H1 (cell line): Measurements from ENCODE around the gene BLOC1S4. TPM values are rescaled to one million over a fixed set of nuclear protein-coding genes. Genes with fewer than 3 reads are reported as not detected.

ENCODE experiments used
- CTCF ChIA-PET: fragments of 300-600 bp; sonication (Branson Sonifier 250); formaldehyde crosslinking; loops from one replicate; lab custom pipeline; 2021; ENCODE audit not compliant: partially characterized antibody; lab: Charles Lee
- POLR2A ChIA-PET: fragments of 300-600 bp; sonication (Branson Sonifier 250); formaldehyde crosslinking; loops from one replicate; lab custom pipeline; 2021; ENCODE audit warnings: inconsistent platforms; ENCODE audit not compliant: partially characterized antibody; lab: Charles Lee
- DNase-seq, 2 experiments: peaks; one replicate each; pipeline versions ENCODE4 v3.0.0 to v3.0.0-alpha.2; 2010 to 2022; ENCODE audit warnings: low spot score in 2 of 2, low read depth in 1 of 2, mixed read lengths in 1 of 2
- FAIRE-seq: peaks from 2 replicates; lab custom pipeline; 2011; peaks lifted over from hg19 to GRCh38; lab: Jason Lieb, UNC
- H2AFZ ChIP-seq: 2 replicates; pipeline ENCODE4 v1.8.1; 2012; ENCODE audit warnings: low read length, inconsistent platforms
- H2AK5ac ChIP-seq: 2 replicates; pipeline ENCODE4 v1.6.1; 2013; ENCODE audit warnings: low read depth, low read length
- H2BK120ac ChIP-seq: replicated peaks from 2 replicates; pipeline ENCODE3; 2013; ENCODE audit warnings: low read depth, low read length, inconsistent platforms
- H2BK12ac ChIP-seq: 2 replicates; pipeline ENCODE4 v1.6.1; 2013; ENCODE audit warnings: low read depth, low read length
- H2BK15ac ChIP-seq: 2 replicates; pipeline ENCODE4 v1.6.1; 2013; ENCODE audit warnings: low read length
- H2BK20ac ChIP-seq: 2 replicates; pipeline ENCODE4 v1.6.1; 2013; ENCODE audit warnings: low read length
- H2BK5ac ChIP-seq: 2 replicates; pipeline ENCODE4 v1.6.1; 2013; ENCODE audit warnings: low read depth, low read length
- H3K14ac ChIP-seq: 2 replicates; pipeline ENCODE4 v1.6.1; 2013; ENCODE audit warnings: inconsistent platforms; ENCODE audit not compliant: insufficient read length
- H3K18ac ChIP-seq: 2 replicates; pipeline ENCODE4 v1.6.1; 2013; ENCODE audit warnings: low read length; ENCODE audit errors: extremely low read depth
- H3K23ac ChIP-seq: 2 replicates; pipeline ENCODE4 v1.6.1; 2013; ENCODE audit warnings: inconsistent platforms; ENCODE audit not compliant: insufficient read length
- H3K23me2 ChIP-seq: 2 replicates; pipeline ENCODE4 v1.6.1; 2013; ENCODE audit warnings: low read depth, low read length
- H3K27ac ChIP-seq: 2 replicates; pipeline ENCODE4 v1.6.1; 2011; ENCODE audit warnings: low read depth, low read length, inconsistent platforms
- H3K27me3 ChIP-seq, 4 experiments: replicated peaks in 1 of 4; 1 replicate in 1 of 4; 2 replicates in 3 of 4; pipeline versions ENCODE4 v1.6.1 to v1.8.1; 2011 to 2013; ENCODE audit warnings: low read length in 3 of 4, mild to moderate bottlenecking in 3 of 4, inconsistent platforms in 2 of 4, mixed read lengths in 2 of 4, moderate library complexity in 1 of 4; ENCODE audit not compliant: control insufficient read depth in 3 of 4, insufficient read depth in 3 of 4; ENCODE audit errors: extremely low read depth in 1 of 4
- H3K36me3 ChIP-seq, 4 experiments: 2 replicates each; pipeline versions ENCODE4 v1.6.1 to v1.8.1; 2011 to 2013; ENCODE audit warnings: mild to moderate bottlenecking in 4 of 4, low read length in 3 of 4, moderate library complexity in 2 of 4, control low read depth in 1 of 4, inconsistent platforms in 1 of 4; ENCODE audit not compliant: insufficient read depth in 4 of 4, control insufficient read depth in 2 of 4
- H3K4ac ChIP-seq: replicated peaks from 2 replicates; pipeline ENCODE3; 2013; ENCODE audit warnings: low read length, low read depth, mixed read lengths, inconsistent platforms; ENCODE audit not compliant: insufficient read length
- H3K4me1 ChIP-seq, 4 experiments: replicated peaks in 1 of 4; 1 replicate in 1 of 4; 2 replicates in 3 of 4; pipeline versions ENCODE4 v1.6.1 to v1.8.1; 2011 to 2013; ENCODE audit warnings: low read length in 3 of 4, inconsistent platforms in 2 of 4, mixed read lengths in 1 of 4; ENCODE audit not compliant: insufficient read depth in 4 of 4, control insufficient read depth in 3 of 4
- H3K4me2 ChIP-seq, 2 experiments: 2 replicates each; pipeline versions ENCODE4 v1.6.1 to v1.8.1; 2011 to 2013; ENCODE audit warnings: low read depth in 2 of 2, low read length in 2 of 2, control low read depth in 1 of 2, inconsistent platforms in 1 of 2, mild to moderate bottlenecking in 1 of 2; ENCODE audit not compliant: insufficient read depth in 1 of 2
- H3K4me3 ChIP-seq, 4 experiments: fragments of 200-600, 300-600 bp in 1 of 4; sonication (generic), shearing (Covaris generic), sonication (Bioruptor Twin) in 1 of 4; 2 replicates each; pipeline versions ENCODE4 v1.5.1 to v1.8.1; 2011 to 2016; ENCODE audit warnings: low read length in 4 of 4, low read depth in 3 of 4, control low read depth in 2 of 4, inconsistent platforms in 2 of 4, mild to moderate bottlenecking in 2 of 4, mixed read lengths in 1 of 4, moderate library complexity in 1 of 4; ENCODE audit not compliant: insufficient read depth in 2 of 4; ENCODE audit errors: extremely low read depth in 1 of 4
- H3K56ac ChIP-seq: replicated peaks from 2 replicates; pipeline ENCODE3; 2013; ENCODE audit warnings: low read depth, mild to moderate bottlenecking, mixed read lengths, low read length, inconsistent platforms; ENCODE audit not compliant: insufficient read length
- H3K79me1 ChIP-seq: 2 replicates; pipeline ENCODE4 v1.6.1; 2013; ENCODE audit warnings: low read depth, low read length, control low read depth
- H3K79me2 ChIP-seq, 2 experiments: 2 replicates each; pipeline versions ENCODE4 v1.6.1 to v1.8.1; 2012 to 2013; ENCODE audit warnings: low read length in 2 of 2, mild to moderate bottlenecking in 2 of 2, inconsistent platforms in 1 of 2; ENCODE audit not compliant: insufficient read depth in 2 of 2, control insufficient read depth in 1 of 2
- H3K9ac ChIP-seq, 4 experiments: replicated peaks in 1 of 4; 1 replicate in 1 of 4; 2 replicates in 3 of 4; pipeline versions ENCODE4 v1.6.1 to v1.8.1; 2011 to 2013; ENCODE audit warnings: low read depth in 3 of 4, low read length in 3 of 4, control low read depth in 2 of 4, mild to moderate bottlenecking in 2 of 4, moderate library complexity in 2 of 4, inconsistent platforms in 1 of 4; ENCODE audit errors: extremely low read depth in 1 of 4
- H3K9me3 ChIP-seq, 2 experiments: 2 replicates each; pipeline versions ENCODE4 v1.6.1 to v1.8.1; 2012 to 2013; ENCODE audit warnings: mild to moderate bottlenecking in 2 of 2, moderate library complexity in 2 of 2, control low read depth in 1 of 2, inconsistent platforms in 1 of 2, low read depth in 1 of 2, low read length in 1 of 2, mixed read lengths in 1 of 2; ENCODE audit not compliant: insufficient read depth in 2 of 2
- H4K20me1 ChIP-seq, 2 experiments: replicated peaks in 1 of 2; 2 replicates each; pipeline versions ENCODE3 to v1.8.1; 2011 to 2013; ENCODE audit warnings: inconsistent platforms in 2 of 2, low read length in 2 of 2, mild to moderate bottlenecking in 1 of 2; ENCODE audit not compliant: insufficient read depth in 2 of 2, control insufficient read depth in 1 of 2
- H4K5ac ChIP-seq: 2 replicates; pipeline ENCODE4 v1.6.1; 2013; ENCODE audit warnings: low read length, low read depth, mixed read lengths, inconsistent platforms; ENCODE audit not compliant: insufficient read length
- H4K8ac ChIP-seq: 2 replicates; pipeline ENCODE4 v1.8.0; 2013; ENCODE audit warnings: mild to moderate bottlenecking, moderate library complexity, low read length, inconsistent platforms; ENCODE audit not compliant: insufficient read depth; ENCODE audit errors: extremely low read depth
- H4K91ac ChIP-seq: replicated peaks from 2 replicates; pipeline ENCODE3; 2013; ENCODE audit warnings: low read length, mixed read lengths, inconsistent platforms; ENCODE audit not compliant: insufficient read length
- ASH2L ChIP-seq: fragments of 200-600, 300-600 bp; sonication (generic); IDR thresholded peaks from one replicate; pipeline ENCODE4 v1.7.1; 2017; ENCODE audit warnings: low read length
- CBX8 ChIP-seq: fragments of 300-800, 300-1000 bp; sonication (generic); IDR thresholded peaks from 2 replicates; pipeline ENCODE4 v1.7.1; 2016; ENCODE audit warnings: low read depth, low read length, borderline replicate concordance
- EZH2 ChIP-seq: fragments of 200-600 bp; sonication (generic); IDR thresholded peaks from 2 replicates; pipeline ENCODE4 v1.7.1; 2012; ENCODE audit warnings: low read depth, mild to moderate bottlenecking, moderate library complexity, low read length, inconsistent platforms; ENCODE audit not compliant: severe bottlenecking
- MAFK ChIP-seq: IDR thresholded peaks from 2 replicates; pipeline ENCODE4 v1.6.1; 2012; ENCODE audit warnings: low read depth, mild to moderate bottlenecking, improper control_type of control experiment, low read length
- PHF8 ChIP-seq: fragments of 200-600 bp; sonication (generic); conservative IDR thresholded peaks from 2 replicates; pipeline ENCODE4 v1.7.1; 2012; ENCODE audit warnings: low read depth, mild to moderate bottlenecking, inconsistent platforms, low read length, moderate library complexity
- POU5F1 ChIP-seq: IDR thresholded peaks from 2 replicates; pipeline ENCODE4 v1.6.1; 2011; ENCODE audit warnings: low read depth, mild to moderate bottlenecking, low read length, moderate library complexity
- RNF2 ChIP-seq: fragments of 200-900, 300-1000 bp; sonication (generic); IDR thresholded peaks from 2 replicates; pipeline ENCODE4 v1.7.1; 2016; ENCODE audit warnings: borderline replicate concordance, low read depth, mild to moderate bottlenecking, antibody characterized with exemption, low read length; ENCODE audit not compliant: poor library complexity, severe bottlenecking; ENCODE audit errors: missing control alignments
- TAF7 ChIP-seq: optimal IDR thresholded peaks from 2 replicates; pipeline ENCODE3; 2011; ENCODE audit warnings: low read depth, mild to moderate bottlenecking, inconsistent platforms, low read length, moderate library complexity, borderline replicate concordance
- WGBS, 2 experiments: shearing (Covaris generic) in 1 of 2; methylation state at CpG; one replicate each; pipeline versions ENCODE4 v1.1.6 to v1.1.7; 2013 to 2015; ENCODE audit warnings: low lambda C conversion rate in 2 of 2, mixed read lengths in 2 of 2, inconsistent platforms in 1 of 2, low coverage in 1 of 2, missing lambda C conversion rate in 1 of 2; ENCODE audit not compliant: insufficient replicate concordance in 2 of 2, insufficient coverage in 1 of 2, insufficient read length in 1 of 2; ENCODE audit errors: extremely low coverage in 1 of 2, missing lambda C conversion rate in 1 of 2; 5-methylcytosine and 5-hydroxymethylcytosine counted together
- polyA plus RNA-seq, 7 experiments: library from polyadenylated mRNA; depleted of rRNA in 3 of 7; stranded (reverse) in 5 of 7; unstranded in 2 of 7; fragments of >200 nt in 5 of 7; fragments of 200-250 nt in 2 of 7; gene quantifications; 1 replicate in 5 of 7; 2 replicates in 1 of 7; 4 replicates in 1 of 7; pipeline versions ENCODE4 v1.2.1 to v1.2.3, GENCODE V29; 2011 to 2013; ENCODE audit warnings: missing spikeins in 2 of 7, mixed read lengths in 2 of 7
- total RNA-seq: library from RNA; stranded (reverse); fragmentation: NEBNext Ultra II Directional; extraction: Animal tissue kit (Norgen Biotek cat#: 25700); gene quantifications from 2 replicates; pipeline ENCODE4 v1.2.1, GENCODE V29; 2021
- TF ChIP-seq, protein P1 (sequence below): IDR thresholded peaks from 2 replicates; pipeline ENCODE4 v1.6.1; 2012; ENCODE audit warnings: inconsistent platforms

The BLOC1S4 gene
- total and polyA plus RNA-seq, 2 of the 8 experiments (the other 6 are each of a cell fraction or from before 2014, with no cell fraction given) = 19.1 to 27.8 TPM

DNA sequence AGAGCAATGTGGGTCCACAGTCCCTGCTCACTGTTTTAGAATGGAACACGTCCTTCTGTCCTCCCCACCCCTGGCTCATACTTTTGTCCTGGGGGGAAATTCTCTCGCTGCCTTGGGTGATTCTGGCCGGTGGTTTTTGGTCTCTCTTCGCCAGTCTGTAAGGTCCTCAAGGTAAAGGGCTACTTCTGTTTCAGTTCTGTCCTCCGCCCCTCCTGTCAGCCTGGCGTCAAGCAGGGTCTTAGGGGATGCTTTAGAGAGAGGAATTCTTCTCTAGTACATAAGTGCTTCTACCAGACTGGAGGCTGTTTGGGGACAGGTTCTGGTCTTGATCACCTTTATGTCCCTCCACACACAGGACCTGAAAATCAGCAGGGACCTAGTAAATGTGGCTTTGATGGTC lies 5.7 kb upstream of the BLOC1S4 start:
- Histone ChIP-seq H2BK5ac (no peak overlapping the region), H3K18ac (no peak overlapping the region), H3K79me1 (peaks cover 9% of the 10 kb centered on the region), H2BK20ac (no peak overlapping the region), H3K9ac (peak overlapping the region in 3 of 4 experiments; percentile 4 to 81 (median 9); a peak in 3 of 7 replicates), H3K4me2 (peak overlapping the region; percentile 96 to 97), H3K27me3 (no peaks in the 10 kb centered on the region; a peak in 3 of 7 replicates), H3K14ac (no peak overlapping the region), H3K36me3 (peaks cover 0 to 17% (median 0%) of the 10 kb centered on the region in 4 experiments; a peak in 2 of 8 replicates), H3K56ac (no peak overlapping the region), H2BK120ac (no peak overlapping the region), H4K20me1 (peaks cover 0 to 7% of the 10 kb centered on the region in 2 experiments), H2BK12ac (no peak overlapping the region), H2AFZ (peak overlapping the region; percentile 90), H3K4me3 (peak overlapping the region; percentile 87 to 98 (median 90)), H3K4me1 (peaks cover 0 to 18% (median 5%) of the 10 kb centered on the region in 4 experiments; a peak in 5 of 7 replicates), H3K23me2 (peaks cover 14% of the 10 kb centered on the region), H3K23ac (no peak overlapping the region), H2AK5ac (no peak overlapping the region; the same call in 1 of the 2 replicates), H3K9me3 (no peaks in the 10 kb centered on the region), H2BK15ac (no peak overlapping the region), H3K79me2 (peaks cover 24 to 43% of the 10 kb centered on the region in 2 experiments), H4K5ac (peak overlapping the region; percentile 18), H4K91ac (peak overlapping the region; percentile 44), H3K27ac (no peak overlapping the region), H4K8ac (no peak overlapping the region), H3K4ac (no peak overlapping the region)
- DNase-seq (no peak), FAIRE-seq (no peak)
- no peak for TF ChIP-seq POU5F1
- no peak for TF ChIP-seq TAF7
- no peak for TF ChIP-seq CBX8
- no peak for TF ChIP-seq MAFK
- no peak for TF ChIP-seq PHF8
- TF ChIP-seq, protein P1, sequence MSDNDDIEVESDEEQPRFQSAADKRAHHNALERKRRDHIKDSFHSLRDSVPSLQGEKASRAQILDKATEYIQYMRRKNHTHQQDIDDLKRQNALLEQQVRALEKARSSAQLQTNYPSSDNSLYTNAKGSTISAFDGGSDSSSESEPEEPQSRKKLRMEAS = no peak
- no peak for TF ChIP-seq ASH2L
- no peak for TF ChIP-seq EZH2
- TF ChIP-seq RNF2 = no peak
- 16% methylated on average over 6 of the region's 6 CpGs; no CpG with 5 or more reads in 1 of the 2 experiments for WGBS, 2 experiments
- ChIA-PET POLR2A (interaction anchor here (0.7 to 1.3 kb wide), 3 partner anchors 22 to 580 kb away, joined by 3 read pairs; a partner anchor contains a TSS), CTCF (interaction anchor here (1.0 to 1.7 kb wide), 3 partner anchors 16 to 163 kb away, joined by 3 to 6 read pairs (median 4); partner anchors contain the start of gene S100P)
